Measurements from ENCODE around the gene DNAJC13.

Gene DNAJC13

DNA sequence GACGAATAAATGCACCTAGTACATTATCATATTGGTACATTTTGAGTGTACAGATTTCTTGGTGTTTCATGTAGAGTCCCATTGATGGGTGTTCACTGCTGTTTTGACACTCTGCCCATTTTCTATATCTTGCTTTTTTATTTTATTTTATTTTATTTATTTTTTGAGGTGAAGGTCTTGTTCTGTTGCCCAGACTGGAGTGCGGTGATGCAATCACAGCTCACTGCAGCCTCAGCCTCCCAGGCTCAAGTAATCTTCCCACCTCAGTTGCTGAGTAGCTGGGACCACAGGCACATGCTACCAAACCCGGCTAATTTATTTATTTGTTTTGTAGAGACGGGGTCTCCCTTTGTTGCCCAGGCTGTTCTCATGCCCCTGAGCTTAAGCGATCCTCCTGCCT is 44.2 kb downstream of the DNAJC13 start:
- H3K27me3 ChIP-seq (ENCODE audit: control insufficient read depth, low read length) = no peaks in the 10 kb centered on the region
- H3F3A ChIP-seq (ENCODE audit: control insufficient read depth, insufficient read depth) = no peaks in the 10 kb centered on the region
- no peak overlapping the region for H3K27ac ChIP-seq (ENCODE audit: low read depth, low read length)
- H3K4me3 ChIP-seq (ENCODE audit: low read length) = no peak overlapping the region
- H3K9me2 ChIP-seq (replicated peaks; ENCODE audit: control insufficient read depth, low read length) = no peaks in the 10 kb centered on the region
- H3K79me2 ChIP-seq (ENCODE audit: control insufficient read depth, low read length) = no peaks in the 10 kb centered on the region
- TF ChIP-seq, protein P1, sequence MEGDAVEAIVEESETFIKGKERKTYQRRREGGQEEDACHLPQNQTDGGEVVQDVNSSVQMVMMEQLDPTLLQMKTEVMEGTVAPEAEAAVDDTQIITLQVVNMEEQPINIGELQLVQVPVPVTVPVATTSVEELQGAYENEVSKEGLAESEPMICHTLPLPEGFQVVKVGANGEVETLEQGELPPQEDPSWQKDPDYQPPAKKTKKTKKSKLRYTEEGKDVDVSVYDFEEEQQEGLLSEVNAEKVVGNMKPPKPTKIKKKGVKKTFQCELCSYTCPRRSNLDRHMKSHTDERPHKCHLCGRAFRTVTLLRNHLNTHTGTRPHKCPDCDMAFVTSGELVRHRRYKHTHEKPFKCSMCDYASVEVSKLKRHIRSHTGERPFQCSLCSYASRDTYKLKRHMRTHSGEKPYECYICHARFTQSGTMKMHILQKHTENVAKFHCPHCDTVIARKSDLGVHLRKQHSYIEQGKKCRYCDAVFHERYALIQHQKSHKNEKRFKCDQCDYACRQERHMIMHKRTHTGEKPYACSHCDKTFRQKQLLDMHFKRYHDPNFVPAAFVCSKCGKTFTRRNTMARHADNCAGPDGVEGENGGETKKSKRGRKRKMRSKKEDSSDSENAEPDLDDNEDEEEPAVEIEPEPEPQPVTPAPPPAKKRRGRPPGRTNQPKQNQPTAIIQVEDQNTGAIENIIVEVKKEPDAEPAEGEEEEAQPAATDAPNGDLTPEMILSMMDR (IDR thresholded peaks at IDR 0.05; ENCODE audit: low read depth, low read length, poor library complexity, severe bottlenecking) = no peak
- no peak for TF ChIP-seq EZH2phosphoT487 (IDR thresholded peaks at IDR 0.05; ENCODE audit: borderline replicate concordance, low read length)
- no peak overlapping the region for H3K4me2 ChIP-seq (ENCODE audit: low read length)
- H3K9me3 ChIP-seq (ENCODE audit: control insufficient read depth, insufficient read depth, low read length) = no peaks in the 10 kb centered on the region
- H4K20me1 ChIP-seq (ENCODE audit: control insufficient read depth, insufficient read depth, low read depth, low read length) = no peaks in the 10 kb centered on the region
- H3K4me1 ChIP-seq (ENCODE audit: control insufficient read depth, low read length) = no peaks in the 10 kb centered on the region
- H3K36me3 ChIP-seq (ENCODE audit: control insufficient read depth, low read length) = peaks cover 74% of the 10 kb centered on the region

DNA sequence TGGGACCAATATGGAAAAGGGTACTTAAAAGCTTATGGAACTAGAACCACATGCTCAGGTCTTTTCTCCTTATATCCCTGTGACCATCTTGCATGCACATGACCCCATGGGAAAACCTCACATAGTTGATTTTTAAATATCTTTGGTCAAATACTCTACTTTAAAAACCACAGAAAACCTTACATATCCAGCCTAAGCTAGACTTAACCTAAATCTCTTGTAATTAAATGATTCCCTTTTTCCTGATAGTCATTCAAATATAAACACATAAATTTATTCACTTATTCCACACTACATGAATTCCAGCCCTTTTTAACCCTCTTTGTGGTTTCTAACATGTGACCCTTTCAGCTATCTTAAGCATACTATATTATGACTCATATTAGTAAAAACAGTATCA is 46.8 kb downstream of the DNAJC13 start:
- H3K27me3 ChIP-seq (ENCODE audit: control insufficient read depth, low read length) = no peaks in the 10 kb centered on the region
- no peaks in the 10 kb centered on the region for H3F3A ChIP-seq (ENCODE audit: control insufficient read depth, insufficient read depth)
- no peaks in the 10 kb centered on the region for H3K79me2 ChIP-seq (ENCODE audit: control insufficient read depth, low read length)
- H3K9me2 ChIP-seq (replicated peaks; ENCODE audit: control insufficient read depth, low read length) = no peaks in the 10 kb centered on the region
- no peaks in the 10 kb centered on the region for H4K20me1 ChIP-seq (ENCODE audit: control insufficient read depth, insufficient read depth, low read depth, low read length)
- no peaks in the 10 kb centered on the region for H3K9me3 ChIP-seq (ENCODE audit: control insufficient read depth, insufficient read depth, low read length)
- H3K36me3 ChIP-seq (ENCODE audit: control insufficient read depth, low read length) = peaks cover 68% of the 10 kb centered on the region
- no peak for TF ChIP-seq EZH2phosphoT487 (IDR thresholded peaks at IDR 0.05; ENCODE audit: borderline replicate concordance, low read length)
- TF ChIP-seq, protein P1 (IDR thresholded peaks at IDR 0.05; ENCODE audit: low read depth, low read length, poor library complexity, severe bottlenecking) = no peak
- no peaks in the 10 kb centered on the region for H3K4me1 ChIP-seq (ENCODE audit: control insufficient read depth, low read length)
- no peak overlapping the region for H3K4me2 ChIP-seq (ENCODE audit: low read length)
- no peak overlapping the region for H3K4me3 ChIP-seq (ENCODE audit: low read length)
- no peak overlapping the region for H3K27ac ChIP-seq (ENCODE audit: low read depth, low read length)

DNA sequence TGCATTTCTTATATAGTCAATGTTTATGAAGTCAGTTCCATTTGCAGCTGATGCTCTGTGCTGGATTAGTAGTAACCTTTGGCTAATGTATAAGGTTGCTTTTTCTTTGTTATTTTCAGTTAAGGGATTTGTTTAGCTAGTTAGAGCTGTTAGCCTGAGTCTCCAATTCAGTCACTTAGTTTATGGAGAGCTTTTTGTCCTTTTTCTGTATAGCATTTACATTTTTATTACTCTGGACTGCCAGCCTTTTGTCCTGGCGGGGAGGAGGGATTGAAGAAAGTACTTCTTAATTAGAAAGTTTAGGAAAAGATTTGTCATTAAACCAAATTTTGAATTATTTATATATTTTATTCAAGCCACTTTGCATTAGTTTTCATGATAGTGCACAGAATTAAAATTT is 52.0 kb downstream of the DNAJC13 start:
- Histone ChIP-seq H3K9me3 (ENCODE audit: control insufficient read depth, insufficient read depth, low read length) (no peaks in the 10 kb centered on the region), H3K36me3 (ENCODE audit: control insufficient read depth, low read length) (peaks cover 41% of the 10 kb centered on the region), H3K79me2 (ENCODE audit: control insufficient read depth, low read length) (no peaks in the 10 kb centered on the region), H3K27me3 (ENCODE audit: control insufficient read depth, low read length) (no peaks in the 10 kb centered on the region), H3K4me2 (ENCODE audit: low read length) (no peak overlapping the region), H3K27ac (ENCODE audit: low read depth, low read length) (no peak overlapping the region), H4K20me1 (ENCODE audit: control insufficient read depth, insufficient read depth, low read depth, low read length) (no peaks in the 10 kb centered on the region), H3F3A (ENCODE audit: control insufficient read depth, insufficient read depth) (0 out of 2 replicates have a peak, but pooled peaks cover 3% of the 10 kb centered on the region), H3K4me3 (ENCODE audit: low read length) (no peak overlapping the region), H3K4me1 (ENCODE audit: control insufficient read depth, low read length) (no peaks in the 10 kb centered on the region), H3K9me2 (replicated peaks; ENCODE audit: control insufficient read depth, low read length) (no peaks in the 10 kb centered on the region)
- no peak for TF ChIP-seq EZH2phosphoT487 (IDR thresholded peaks at IDR 0.05; ENCODE audit: borderline replicate concordance, low read length)
- TF ChIP-seq, protein P1 (IDR thresholded peaks at IDR 0.05; ENCODE audit: low read depth, low read length, poor library complexity, severe bottlenecking) = no peak

DNA sequence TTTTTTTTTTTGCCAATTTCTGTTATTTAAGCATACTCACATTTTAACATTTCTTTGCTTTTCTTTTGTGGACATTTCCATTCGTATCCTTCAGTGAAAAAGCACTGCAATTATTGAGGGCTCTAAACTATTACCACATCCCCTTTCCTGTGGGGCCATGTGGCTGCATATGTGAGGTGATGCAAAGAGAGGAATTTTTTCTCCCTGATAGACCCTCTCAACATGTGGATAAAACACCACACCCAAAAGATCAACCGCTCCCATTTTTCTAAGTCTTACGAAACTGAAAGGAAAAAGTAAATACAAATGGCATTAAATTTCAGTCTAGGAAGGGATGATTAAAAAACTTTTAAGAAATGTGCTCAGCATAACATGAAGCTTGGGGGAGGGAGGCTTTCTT is 68.8 kb downstream of the DNAJC13 start:
- Histone ChIP-seq H3K27ac (ENCODE audit: low read depth, low read length) (no peak overlapping the region), H4K20me1 (ENCODE audit: control insufficient read depth, insufficient read depth, low read depth, low read length) (no peaks in the 10 kb centered on the region), H3K36me3 (ENCODE audit: control insufficient read depth, low read length) (peaks cover 55% of the 10 kb centered on the region), H3K79me2 (ENCODE audit: control insufficient read depth, low read length) (no peaks in the 10 kb centered on the region), H3F3A (ENCODE audit: control insufficient read depth, insufficient read depth) (no peaks in the 10 kb centered on the region), H3K4me2 (ENCODE audit: low read length) (no peak overlapping the region), H3K9me3 (ENCODE audit: control insufficient read depth, insufficient read depth, low read length) (no peaks in the 10 kb centered on the region), H3K4me3 (ENCODE audit: low read length) (no peak overlapping the region), H3K27me3 (ENCODE audit: control insufficient read depth, low read length) (no peaks in the 10 kb centered on the region), H3K9me2 (replicated peaks; ENCODE audit: control insufficient read depth, low read length) (no peaks in the 10 kb centered on the region), H3K4me1 (ENCODE audit: control insufficient read depth, low read length) (no peaks in the 10 kb centered on the region)
- TF ChIP-seq EZH2phosphoT487 (IDR thresholded peaks at IDR 0.05; ENCODE audit: borderline replicate concordance, low read length) = no peak
- TF ChIP-seq, protein P1 (IDR thresholded peaks at IDR 0.05; ENCODE audit: low read depth, low read length, poor library complexity, severe bottlenecking) = no peak
